Activated CD4-positive, alpha-beta T cell treated with anti-CD3 and anti-CD28 coated beads, Interleukin-2, amount 10 ng/mL, durations not matched to agents 7 days and 5 days (primary cell): ENCODE results near the gene MGAT5B. TPM values are rescaled to one million over a fixed set of nuclear protein-coding genes. Genes with fewer than 3 reads are reported as not detected.
A peak's percentile ranks its signal among the peaks of the same experiment; 100 is the strongest.

Experiments used
- CTCF ChIA-PET: fragments of 350-600 bp; sonication (Branson Sonifier 250); formaldehyde crosslinking; loops from one replicate; lab custom pipeline; 2021; ENCODE audit warnings: antibody characterized with exemption; lab: Charles Lee
- POLR2A ChIA-PET: fragments of 350-600 bp; sonication (Branson Sonifier 250); formaldehyde crosslinking; loops from one replicate; lab custom pipeline; 2021; ENCODE audit warnings: antibody characterized with exemption; lab: Charles Lee
- DNase-seq: peaks from one replicate; pipeline ENCODE4 v3.0.0-alpha.2; 2020
- H3K27ac Mint-ChIP-seq: one replicate; pipeline ENCODE4 v1.8.0; 2021; ENCODE audit warnings: mild to moderate bottlenecking, moderate library complexity, mixed read lengths
- H3K27me3 Mint-ChIP-seq: one replicate; pipeline ENCODE4 v1.8.0; 2021; ENCODE audit warnings: mixed read lengths
- H3K36me3 Mint-ChIP-seq: one replicate; pipeline ENCODE4 v1.8.0; 2021; ENCODE audit warnings: low read depth, mixed read lengths
- H3K4me1 Mint-ChIP-seq: one replicate; pipeline ENCODE4 v1.8.0; 2021; ENCODE audit warnings: mixed read lengths
- H3K4me3 Mint-ChIP-seq: one replicate; pipeline ENCODE4 v1.8.0; 2021; ENCODE audit warnings: mild to moderate bottlenecking, moderate library complexity, mixed read lengths
- H3K9me3 Mint-ChIP-seq: one replicate; pipeline ENCODE4 v1.8.0; 2021; ENCODE audit warnings: mixed read lengths
- total RNA-seq, 2 experiments: library from RNA; stranded (reverse); gene quantifications; one replicate each; pipeline ENCODE4 v1.2.3, GENCODE V29; 2021

MGAT5B gene
- total RNA-seq, 2 experiments from 2014 or later = 0.12 to 0.45 TPM

DNA sequence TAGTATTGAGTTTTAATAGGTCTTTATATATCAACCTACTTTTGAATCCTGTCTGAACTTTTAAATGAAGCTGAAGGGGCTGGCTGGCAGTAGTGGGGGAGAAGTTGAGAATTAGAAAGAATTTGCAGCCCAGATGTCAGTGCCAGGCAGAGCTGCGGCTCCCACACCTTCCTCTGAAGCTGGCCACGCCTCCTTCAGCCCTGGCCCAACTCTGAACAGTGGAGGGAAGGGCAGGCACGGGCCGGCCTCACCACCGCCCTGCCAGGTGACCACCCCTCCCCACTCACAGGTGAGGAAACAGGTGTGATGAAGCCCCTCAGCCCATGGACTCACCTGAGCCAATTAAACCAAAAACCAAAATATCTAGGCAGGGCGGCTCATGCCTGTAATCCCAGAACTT lies 87.0 kb downstream of the MGAT5B start:
- CTCF ChIA-PET = interaction anchor here (1.4 kb wide), 1 partner anchor 45 kb away, joined by 5 read pairs; no protein-coding TSS in a partner anchor

DNA sequence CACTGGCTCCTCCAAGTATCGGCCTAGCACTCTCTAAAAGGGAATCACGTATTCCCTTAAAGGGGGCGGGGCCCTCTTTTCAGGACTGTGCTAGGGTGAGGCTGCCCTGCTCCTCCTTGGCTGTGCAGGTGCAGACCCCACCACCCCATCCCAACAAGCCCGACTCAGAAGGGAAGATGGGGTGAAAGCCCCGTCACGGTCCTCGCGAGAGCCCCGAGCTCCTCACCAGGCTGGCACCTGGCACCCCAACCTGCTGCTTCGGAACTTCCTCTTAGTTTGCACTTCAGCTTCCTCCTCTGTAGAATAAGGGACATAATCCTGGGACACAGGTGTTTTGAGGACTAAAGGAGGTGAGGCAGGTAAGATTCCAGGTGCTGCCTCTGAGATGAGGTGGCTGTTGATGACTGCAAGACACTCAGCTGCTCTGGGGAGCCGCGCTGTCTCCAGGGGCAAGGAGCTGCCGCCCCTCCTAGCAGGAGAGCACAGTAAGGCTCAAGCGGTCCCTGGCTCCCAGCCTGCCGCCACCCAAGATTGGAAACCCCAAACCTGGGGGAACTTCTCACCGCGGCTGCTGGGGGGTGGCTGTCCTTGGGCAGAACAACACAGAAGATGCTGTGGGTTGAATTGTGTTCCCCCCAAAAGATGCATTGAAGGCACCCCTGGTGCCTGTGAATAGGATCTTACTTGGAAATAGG lies 88.8 kb downstream of the MGAT5B start:
- Mint-ChIP-seq H3K4me1 (no peaks in the 10 kb centered on the region), H3K36me3 (no peaks in the 10 kb centered on the region), H3K27me3 (peaks cover 2% of the 10 kb centered on the region), H3K27ac (no peak overlapping the region), H3K9me3 (no peaks in the 10 kb centered on the region), H3K4me3 (no peak overlapping the region)
- CTCF ChIA-PET = interaction anchor here (0.9 to 1.4 kb wide), 3 partner anchors 9 to 15 kb away, joined by 3 read pairs; no protein-coding TSS in a partner anchor
- POLR2A ChIA-PET = no interaction called here
- DNase-seq = no peak

More for the DNA sequence above, 87.0 kb downstream of the MGAT5B start:
- Mint-ChIP-seq H3K27ac (peak overlapping the region; percentile 16), H3K4me3 (no peak overlapping the region), H3K27me3 (peaks cover 2% of the 10 kb centered on the region), H3K9me3 (no peaks in the 10 kb centered on the region), H3K36me3 (no peaks in the 10 kb centered on the region), H3K4me1 (no peaks in the 10 kb centered on the region)
- POLR2A ChIA-PET = no interaction called here
- DNase-seq = no peak

DNA sequence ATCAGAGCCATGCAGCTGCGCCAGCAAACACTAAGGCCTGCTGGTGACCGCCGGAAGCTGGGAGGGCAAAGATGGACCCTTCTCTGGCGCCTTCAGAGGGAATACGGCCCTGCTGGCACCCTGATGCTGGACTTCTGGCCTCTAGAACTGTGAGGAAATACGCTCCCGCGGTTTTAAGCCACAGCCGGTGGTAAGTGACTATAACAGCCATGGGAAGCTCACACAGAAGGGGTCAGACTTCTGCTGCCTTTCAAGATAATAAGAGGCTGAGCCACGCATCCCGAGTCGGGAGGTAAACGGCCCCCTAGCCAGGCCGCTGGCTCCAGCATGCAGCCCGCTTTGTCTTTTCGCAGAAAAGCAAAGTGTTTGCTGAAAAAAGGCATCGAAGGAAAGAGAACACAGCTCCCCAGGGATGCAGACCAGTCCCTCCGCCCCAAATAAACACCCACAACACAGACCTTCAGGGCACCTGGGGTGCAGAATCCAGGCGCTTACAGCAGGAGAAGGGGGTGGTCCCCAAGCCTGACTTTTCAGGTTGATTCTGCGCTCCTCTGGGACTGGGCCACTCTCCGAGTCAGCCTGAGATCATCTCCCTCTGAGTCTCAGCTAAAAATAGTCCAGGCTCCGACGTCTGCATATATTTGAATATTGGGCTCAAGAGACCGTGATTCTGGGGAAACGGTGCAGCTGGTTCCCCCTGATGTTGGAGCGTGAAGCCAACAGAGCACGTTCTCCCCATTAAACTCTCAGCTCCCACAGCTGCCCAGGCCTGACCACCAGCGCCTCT lies 89.7 kb downstream of the MGAT5B start:
- Mint-ChIP-seq H3K27me3 (peaks cover 2% of the 10 kb centered on the region), H3K27ac (no peak overlapping the region), H3K4me1 (no peaks in the 10 kb centered on the region), H3K36me3 (no peaks in the 10 kb centered on the region), H3K9me3 (no peaks in the 10 kb centered on the region), H3K4me3 (no peak overlapping the region)
- DNase-seq = no peak
- CTCF ChIA-PET = interaction anchor here (0.9 to 1.3 kb wide), 2 partner anchors 14 to 33 kb away, joined by 3 read pairs; no protein-coding TSS in a partner anchor
- POLR2A ChIA-PET = no interaction called here

DNA sequence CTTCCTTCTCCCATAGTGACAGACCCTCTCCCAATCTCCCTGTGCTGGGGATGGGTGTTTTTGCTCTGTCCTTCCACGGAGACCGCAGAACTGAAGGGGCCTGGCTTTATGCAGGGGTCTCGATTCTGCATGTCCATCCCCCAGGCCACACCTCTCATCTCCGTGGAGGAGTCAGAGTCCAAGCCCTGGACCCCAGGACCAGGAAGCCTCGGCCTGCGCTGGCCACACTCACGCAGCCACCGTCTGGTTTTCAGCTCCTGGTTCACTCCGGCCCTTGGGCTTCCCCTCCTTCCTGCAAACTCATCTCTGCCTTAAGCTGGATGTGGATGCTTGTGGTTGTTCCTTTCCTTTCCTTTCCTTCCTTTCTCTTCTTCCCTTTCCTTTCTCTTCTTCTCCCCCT lies 90.8 kb downstream of the MGAT5B start:
- no peaks in the 10 kb centered on the region for H3K9me3 Mint-ChIP-seq
- no peaks in the 10 kb centered on the region for H3K4me1 Mint-ChIP-seq
- CTCF ChIA-PET = no interaction called here
- DNase-seq = no peak
- POLR2A ChIA-PET = no interaction called here
- H3K36me3 Mint-ChIP-seq = no peaks in the 10 kb centered on the region
- H3K27me3 Mint-ChIP-seq = peaks cover 2% of the 10 kb centered on the region
- no peak overlapping the region for H3K27ac Mint-ChIP-seq
- H3K4me3 Mint-ChIP-seq = no peak overlapping the region

DNA sequence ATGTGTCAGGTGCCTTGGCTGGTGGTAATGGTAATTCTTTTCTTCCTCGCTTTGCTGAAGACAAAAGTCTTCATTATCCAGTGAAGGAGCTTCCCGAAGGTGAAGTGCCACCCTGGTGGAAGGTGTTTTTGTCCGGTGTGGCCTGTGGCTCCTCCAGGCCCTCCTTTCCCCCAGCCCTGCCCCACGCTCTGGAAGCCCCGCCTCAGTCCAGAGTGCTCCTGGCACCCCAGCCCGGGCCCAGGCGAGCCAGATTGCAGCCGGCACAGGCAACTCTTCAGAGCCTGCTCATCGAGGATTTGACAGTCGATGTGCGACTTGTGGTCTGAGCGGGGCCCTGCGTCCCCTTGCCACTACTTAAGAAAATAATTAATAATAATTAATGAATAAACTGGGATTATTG lies 93.7 kb downstream of the MGAT5B start:
- DNase-seq = no peak
- Mint-ChIP-seq H3K9me3 (no peaks in the 10 kb centered on the region), H3K27me3 (peaks cover 2% of the 10 kb centered on the region), H3K36me3 (no peaks in the 10 kb centered on the region), H3K27ac (no peak overlapping the region), H3K4me3 (no peak overlapping the region), H3K4me1 (no peaks in the 10 kb centered on the region)
- ChIA-PET CTCF (no interaction called here), POLR2A (no interaction called here)

DNA sequence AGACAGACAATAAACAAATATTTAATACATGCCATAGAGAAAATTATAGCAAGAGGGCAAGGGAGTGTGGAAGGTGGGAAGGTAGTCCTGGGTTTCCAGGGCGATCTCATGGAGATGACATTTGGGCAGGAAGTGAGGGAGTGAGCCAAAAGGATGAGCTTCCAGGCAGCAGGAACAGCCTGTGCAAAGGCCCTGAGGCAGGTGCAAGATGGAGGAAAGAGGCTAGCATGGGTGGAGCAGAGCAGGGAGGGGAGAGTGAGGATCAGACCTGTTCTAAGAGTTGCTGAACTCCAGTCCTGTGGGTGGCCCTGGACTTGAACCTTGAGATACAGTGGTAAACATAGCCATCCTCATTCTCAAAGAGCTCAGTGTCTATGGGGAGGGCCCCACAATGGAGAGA lies 94.7 kb downstream of the MGAT5B start:
- no peak for DNase-seq
- Mint-ChIP-seq H3K27me3 (peaks cover 6% of the 10 kb centered on the region), H3K36me3 (no peaks in the 10 kb centered on the region), H3K4me3 (no peak overlapping the region), H3K9me3 (no peaks in the 10 kb centered on the region), H3K27ac (no peak overlapping the region), H3K4me1 (no peaks in the 10 kb centered on the region)
- CTCF ChIA-PET = interaction anchor here (1.1 kb wide), 1 partner anchor 9 kb away, joined by 5 read pairs; no protein-coding TSS in a partner anchor
- POLR2A ChIA-PET = no interaction called here

DNA sequence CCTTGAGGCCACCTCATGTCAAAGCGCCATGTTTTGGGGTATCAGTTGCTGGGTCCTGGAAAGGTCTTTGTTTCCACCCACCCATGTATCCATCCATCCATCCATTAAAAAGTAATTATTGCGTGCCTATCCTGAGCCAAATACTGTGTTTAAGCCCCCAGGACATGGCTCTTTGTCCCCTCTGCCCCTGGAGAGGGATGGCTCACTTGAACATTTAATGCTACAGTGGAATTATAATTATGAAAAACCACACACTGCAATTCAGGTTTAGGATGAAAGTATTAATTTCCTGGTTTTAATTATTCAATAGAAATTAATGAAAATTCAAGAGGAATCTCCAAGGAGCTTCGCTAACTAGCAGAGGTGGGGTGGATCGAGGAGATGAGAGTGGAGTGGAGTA lies 97.8 kb downstream of the MGAT5B start:
- POLR2A ChIA-PET = no interaction called here
- DNase-seq = no peak

DNA sequence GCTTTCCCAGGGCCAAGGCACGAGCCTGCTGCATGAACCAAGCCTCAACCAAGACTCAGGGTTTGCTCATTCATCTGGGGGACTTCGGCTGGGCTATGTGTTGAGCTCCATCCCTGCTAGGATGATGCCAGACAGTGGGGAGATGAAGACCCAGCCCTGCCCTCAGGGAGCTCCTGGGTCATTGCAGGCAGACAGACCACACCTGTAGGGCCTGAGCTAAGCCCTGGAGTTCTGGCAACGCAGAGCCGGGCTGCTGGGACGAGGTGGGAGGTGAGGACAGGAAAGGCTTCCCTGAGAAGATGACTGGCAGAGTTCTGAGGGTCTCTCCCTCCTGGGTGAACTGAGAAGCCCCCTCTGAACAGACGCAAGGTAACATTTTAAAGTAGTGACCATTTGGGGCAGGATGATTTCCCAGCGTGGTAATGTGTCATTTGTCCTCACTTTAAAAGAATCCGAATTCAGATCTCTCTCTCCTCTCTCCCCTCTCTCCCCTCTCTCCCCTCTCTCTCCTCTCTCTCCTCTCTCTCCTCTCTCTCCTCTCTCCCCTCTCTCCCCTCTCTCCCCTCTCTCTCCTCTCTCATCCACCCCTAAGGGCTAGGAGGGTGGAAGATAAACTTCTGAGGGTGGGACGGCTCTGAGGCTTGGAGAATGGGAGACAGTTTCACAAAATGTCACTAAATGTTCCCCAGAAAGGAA lies 98.4 kb downstream of the MGAT5B start:
- ChIA-PET POLR2A (no interaction called here), CTCF (interaction anchor here (1.2 to 1.6 kb wide), 2 partner anchors 10 to 12 kb away, joined by 3 to 6 read pairs; no protein-coding TSS in a partner anchor)
- Mint-ChIP-seq H3K27me3 (peaks cover 37% of the 10 kb centered on the region), H3K9me3 (no peaks in the 10 kb centered on the region), H3K27ac (no peak overlapping the region), H3K36me3 (no peaks in the 10 kb centered on the region), H3K4me1 (peaks cover 14% of the 10 kb centered on the region), H3K4me3 (no peak overlapping the region)
- DNase-seq = no peak

More for the DNA sequence above, 97.8 kb downstream of the MGAT5B start:
- peaks cover 32% of the 10 kb centered on the region for H3K27me3 Mint-ChIP-seq
- peaks cover 14% of the 10 kb centered on the region for H3K4me1 Mint-ChIP-seq
- CTCF ChIA-PET = interaction anchor here (1.2 kb wide), 1 partner anchor 9 kb away, joined by 3 read pairs; no protein-coding TSS in a partner anchor
- no peaks in the 10 kb centered on the region for H3K36me3 Mint-ChIP-seq
- H3K9me3 Mint-ChIP-seq = no peaks in the 10 kb centered on the region
- H3K4me3 Mint-ChIP-seq = no peak overlapping the region
- no peak overlapping the region for H3K27ac Mint-ChIP-seq

DNA sequence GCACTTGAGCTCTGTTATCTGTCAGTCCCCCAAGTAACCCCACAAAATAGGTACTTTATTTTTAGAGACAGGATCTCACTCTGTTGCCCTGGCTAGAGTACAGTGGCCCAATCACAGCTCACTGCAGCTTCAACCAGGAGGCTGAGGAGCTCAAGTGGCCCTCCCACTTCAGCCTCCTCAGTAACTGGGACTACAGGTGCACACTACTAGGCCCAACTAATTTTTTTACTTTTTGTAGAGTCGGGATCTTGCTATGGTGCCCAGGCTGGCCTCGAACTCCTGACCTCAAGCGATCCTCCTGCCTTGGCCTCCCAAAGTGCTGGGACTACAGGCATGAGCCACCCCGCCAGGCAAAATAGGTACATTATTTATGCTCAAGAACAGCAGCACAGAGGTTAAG lies 99.6 kb downstream of the MGAT5B start:
- no peak overlapping the region for H3K27ac Mint-ChIP-seq
- CTCF ChIA-PET = interaction anchor here (1.6 kb wide), 1 partner anchor 11 kb away, joined by 6 read pairs; no protein-coding TSS in a partner anchor
- peaks cover 14% of the 10 kb centered on the region for H3K4me1 Mint-ChIP-seq
- H3K4me3 Mint-ChIP-seq = no peak overlapping the region
- no peak for DNase-seq
- H3K36me3 Mint-ChIP-seq = no peaks in the 10 kb centered on the region
- no peaks in the 10 kb centered on the region for H3K9me3 Mint-ChIP-seq
- POLR2A ChIA-PET = no interaction called here
- peaks cover 37% of the 10 kb centered on the region for H3K27me3 Mint-ChIP-seq

DNA sequence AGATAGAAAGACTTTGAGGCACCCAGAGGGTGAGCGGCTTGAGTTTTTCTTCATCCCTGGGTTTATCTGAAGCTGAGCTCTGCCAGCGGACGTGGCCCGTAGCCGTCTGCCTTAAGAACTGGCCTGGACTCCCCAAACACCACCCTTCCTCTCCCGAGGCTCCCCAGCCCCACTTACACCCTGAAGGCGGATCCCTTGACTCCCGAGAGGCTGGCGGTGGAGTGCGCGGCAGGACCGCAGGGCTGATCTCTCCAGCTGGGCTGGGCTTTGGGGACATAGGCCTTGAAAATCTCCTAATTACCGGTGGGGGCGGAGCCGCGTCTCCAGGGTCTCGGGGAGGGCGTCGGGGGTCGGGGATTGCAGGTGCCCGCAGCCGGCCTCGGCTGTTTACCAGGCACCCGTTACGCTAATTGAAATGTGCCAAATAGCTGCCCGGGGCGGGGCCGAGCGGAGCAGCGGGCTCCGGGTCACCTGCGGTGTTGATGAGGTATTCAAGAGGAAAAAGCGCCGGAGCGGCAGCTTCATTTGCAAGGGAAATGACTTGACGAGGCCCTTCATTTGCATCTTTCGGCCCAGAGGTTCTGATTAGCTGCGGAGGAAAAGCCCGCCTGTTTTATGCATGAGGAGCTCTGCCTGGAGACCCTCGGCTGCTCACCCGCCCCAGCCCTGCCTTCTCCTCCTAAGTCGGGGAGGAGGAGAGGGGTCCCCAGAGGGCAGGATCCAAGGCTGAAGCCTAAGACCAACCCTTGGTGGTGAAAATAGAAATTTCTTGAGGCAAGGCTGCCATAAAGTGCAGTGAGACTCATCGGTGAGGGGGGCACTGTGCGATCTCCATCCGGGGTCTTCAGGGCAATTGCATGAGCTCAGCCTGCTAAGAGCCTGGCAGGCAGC lies 100.7 kb downstream of the MGAT5B start:
- POLR2A ChIA-PET = no interaction called here

DNA sequence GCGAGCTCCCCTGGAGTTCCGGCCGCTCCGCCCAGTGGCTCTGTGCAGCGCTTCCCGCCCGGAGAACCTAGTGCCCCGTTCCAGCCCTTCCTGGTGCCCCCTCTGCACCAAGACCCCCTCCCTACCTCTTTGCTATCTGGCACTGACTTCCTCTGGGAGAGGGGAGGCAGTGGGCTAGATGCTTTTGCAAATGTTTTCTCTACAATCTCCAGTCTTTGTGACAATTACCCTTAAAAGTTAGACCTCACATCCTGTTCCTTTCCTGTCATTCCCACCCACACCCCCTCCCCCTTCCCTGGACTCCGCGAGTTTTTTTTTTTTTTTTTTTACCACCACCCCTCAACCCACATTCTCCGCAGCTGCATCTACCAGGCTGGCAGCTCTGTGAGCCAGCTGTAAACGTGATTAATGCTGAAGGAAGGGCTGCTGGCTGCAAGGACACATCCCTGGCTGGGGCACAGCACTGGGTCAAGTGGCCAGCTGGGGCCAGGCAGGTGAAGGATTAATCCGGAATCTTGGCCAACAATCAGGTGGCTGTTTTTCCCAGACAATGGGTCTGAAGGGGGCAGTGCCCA lies 101.5 kb downstream of the MGAT5B start:
- H3K27ac Mint-ChIP-seq = peak overlapping the region; percentile 37
- peak; percentile 12 for DNase-seq
- peaks cover 43% of the 10 kb centered on the region for H3K27me3 Mint-ChIP-seq
- peak overlapping the region; percentile 64 for H3K4me3 Mint-ChIP-seq
- ChIA-PET POLR2A (no interaction called here), CTCF (interaction anchor here (0.7 to 1.2 kb wide), 4 partner anchors 13 to 35 kb away, joined by 3 read pairs; no protein-coding TSS in a partner anchor)
- H3K4me1 Mint-ChIP-seq = peaks cover 14% of the 10 kb centered on the region
- H3K36me3 Mint-ChIP-seq = no peaks in the 10 kb centered on the region
- H3K9me3 Mint-ChIP-seq = no peaks in the 10 kb centered on the region

More for the DNA sequence above, 100.7 kb downstream of the MGAT5B start:
- Mint-ChIP-seq H3K27ac (peak overlapping the region; percentile 66), H3K4me1 (peaks cover 14% of the 10 kb centered on the region), H3K9me3 (no peaks in the 10 kb centered on the region), H3K27me3 (peaks cover 43% of the 10 kb centered on the region), H3K4me3 (peak overlapping the region; percentile 64), H3K36me3 (no peaks in the 10 kb centered on the region)
- CTCF ChIA-PET = interaction anchor here (0.7 to 1.2 kb wide), 4 partner anchors 13 to 36 kb away, joined by 3 read pairs; no protein-coding TSS in a partner anchor
- DNase-seq = peak; percentile 52
